Esophagus squamous epithelium (tissue), 5 donors: Measurements from ENCODE around the gene WDR36. TPM values are rescaled to one million over a fixed set of nuclear protein-coding genes. Genes with fewer than 3 reads are reported as not detected.

Experiments
- DNase-seq: peaks from one replicate; lab custom pipeline; 2025; lab: John Stamatoyannopoulos, UW
- H3K27ac ChIP-seq, 4 donors: fragments of 200-600 bp; sonication (generic); one replicate each; pipeline ENCODE4 v1.5.1; 2016 to 2019; ENCODE audit warnings: mild to moderate bottlenecking in 1 of 4
- H3K27me3 ChIP-seq, 4 donors: fragments of 200-600 bp; sonication (generic); 1 replicate in 3 of 4; 2 replicates in 1 of 4; pipeline versions ENCODE4 v1.5.1 to v1.6.0; 2017 to 2021; ENCODE audit warnings: antibody characterized with exemption in 1 of 4
- H3K36me3 ChIP-seq, 3 donors: fragments of 200-600 bp; sonication (generic); one replicate each; pipeline ENCODE4 v1.5.1; 2016 to 2019
- H3K4me1 ChIP-seq, 3 donors: fragments of 200-600 bp; sonication (generic); one replicate each; pipeline ENCODE4 v1.5.1; 2017 to 2019
- H3K4me3 ChIP-seq, 4 donors: fragments of 200-600 bp; sonication (generic); 1 replicate in 3 of 4; 2 replicates in 1 of 4; pipeline ENCODE4 v1.5.1; 2016 to 2019; ENCODE audit warnings: mild to moderate bottlenecking in 2 of 4, moderate library complexity in 1 of 4
- H3K9me3 ChIP-seq, 3 donors: fragments of 200-600 bp; sonication (generic); one replicate each; pipeline ENCODE4 v1.5.1; 2016 to 2019
- POLR2A ChIP-seq, 4 donors: fragments of 450-650 bp; IDR thresholded peaks; one replicate each; pipeline ENCODE4 v1.6.1; 2017; ENCODE audit warnings: antibody characterized with exemption in 4 of 4, mild to moderate bottlenecking in 4 of 4, moderate library complexity in 3 of 4
- WGBS, 2 donors: methylation state at CpG; one replicate each; pipeline ENCODE4 v1.1.5; 2018; 5-methylcytosine and 5-hydroxymethylcytosine counted together
- intact Hi-C: fragments of 100-400 bp; cut with DNase I; formaldehyde crosslinking; loops from one replicate; pipeline ENCODE4 v1.15.0; 2022
- total RNA-seq, 4 donors: library from RNA; depleted of rRNA; stranded (reverse); fragments of >200 nt; gene quantifications; one replicate each; pipeline ENCODE4 v1.1.0, GENCODE V29; 2016
- TF ChIP-seq, protein P1 (sequence below), 6 experiments: fragments of 450-650 bp in 4 of 6; fragments of 200-600 bp in 2 of 6; sonication (generic) in 2 of 6; IDR thresholded peaks; one replicate each; pipeline ENCODE4 v1.5.1; 2016 to 2019; ENCODE audit warnings: antibody characterized with exemption in 6 of 6, mild to moderate bottlenecking in 4 of 6, moderate library complexity in 4 of 6
- donor health status: DM: yes; HTN: yes; CAD: no.

WDR36 gene
- total RNA-seq, 4 donors from 2014 or later: 13.7 to 42.5 (median 28.3) TPM

DNA sequence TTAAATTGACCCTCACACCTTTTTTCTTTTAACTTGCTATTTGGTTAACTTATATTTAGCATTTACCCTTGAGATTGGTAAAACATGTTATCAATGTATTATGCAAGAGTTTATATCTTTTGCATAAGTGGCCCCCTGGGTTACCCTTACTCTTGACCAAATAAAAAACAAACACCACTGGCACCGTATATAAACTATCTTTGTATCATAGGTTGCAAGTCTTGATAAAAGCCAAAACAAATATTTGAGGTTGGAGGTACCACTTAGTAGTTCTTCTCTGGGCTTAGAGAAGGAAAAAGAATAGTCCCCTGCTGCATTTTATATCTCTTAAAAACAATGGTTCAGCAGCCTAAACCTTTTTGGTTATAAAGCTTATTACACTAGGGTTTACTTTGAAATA is 61.3 kb downstream of the WDR36 start:
- Histone ChIP-seq H3K36me3 (no peaks in the 10 kb centered on the region), H3K4me1 (no peaks in the 10 kb centered on the region), H3K4me3 (no peak overlapping the region), H3K9me3 (no peaks in the 10 kb centered on the region), H3K27me3 (no peaks in the 10 kb centered on the region), H3K27ac (no peak overlapping the region)
- 43 to 53% methylated on average over 1 of the region's 1 CpG for WGBS, 2 donors
- intact Hi-C loops: loop anchor here (10.0 kb wide), 1 partner anchor 991 kb away; no protein-coding TSS in a partner anchor
- no peak for DNase-seq
- TF ChIP-seq, protein P1, sequence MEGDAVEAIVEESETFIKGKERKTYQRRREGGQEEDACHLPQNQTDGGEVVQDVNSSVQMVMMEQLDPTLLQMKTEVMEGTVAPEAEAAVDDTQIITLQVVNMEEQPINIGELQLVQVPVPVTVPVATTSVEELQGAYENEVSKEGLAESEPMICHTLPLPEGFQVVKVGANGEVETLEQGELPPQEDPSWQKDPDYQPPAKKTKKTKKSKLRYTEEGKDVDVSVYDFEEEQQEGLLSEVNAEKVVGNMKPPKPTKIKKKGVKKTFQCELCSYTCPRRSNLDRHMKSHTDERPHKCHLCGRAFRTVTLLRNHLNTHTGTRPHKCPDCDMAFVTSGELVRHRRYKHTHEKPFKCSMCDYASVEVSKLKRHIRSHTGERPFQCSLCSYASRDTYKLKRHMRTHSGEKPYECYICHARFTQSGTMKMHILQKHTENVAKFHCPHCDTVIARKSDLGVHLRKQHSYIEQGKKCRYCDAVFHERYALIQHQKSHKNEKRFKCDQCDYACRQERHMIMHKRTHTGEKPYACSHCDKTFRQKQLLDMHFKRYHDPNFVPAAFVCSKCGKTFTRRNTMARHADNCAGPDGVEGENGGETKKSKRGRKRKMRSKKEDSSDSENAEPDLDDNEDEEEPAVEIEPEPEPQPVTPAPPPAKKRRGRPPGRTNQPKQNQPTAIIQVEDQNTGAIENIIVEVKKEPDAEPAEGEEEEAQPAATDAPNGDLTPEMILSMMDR (IDR thresholded peaks at IDR 0.05): no peak
- no peak for TF ChIP-seq POLR2A (IDR thresholded peaks at IDR 0.05)

DNA sequence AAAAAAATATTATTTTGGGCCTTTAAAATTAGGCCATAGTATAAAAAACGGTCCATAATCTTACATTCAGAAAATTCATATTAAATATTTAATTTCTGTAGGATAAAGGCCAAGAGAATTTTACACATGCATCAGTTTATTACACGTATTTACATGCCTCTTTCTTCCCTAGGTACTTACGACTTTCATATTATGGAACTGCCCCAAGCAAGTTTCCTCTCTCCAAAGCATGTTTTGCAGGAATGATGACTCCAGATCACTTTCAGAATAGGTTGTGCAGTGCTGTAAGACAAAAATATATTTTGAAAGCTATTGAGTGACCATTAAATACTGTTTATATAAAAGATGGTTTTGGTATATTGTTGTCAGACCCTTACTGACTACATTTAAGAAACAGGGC is 61.8 kb downstream of the WDR36 start:
- H3K27me3 ChIP-seq: no peaks in the 10 kb centered on the region
- no peaks in the 10 kb centered on the region for H3K4me1 ChIP-seq
- H3K4me3 ChIP-seq: no peak overlapping the region
- H3K9me3 ChIP-seq: no peaks in the 10 kb centered on the region
- intact Hi-C loops: loop anchor here (10.0 kb wide), 1 partner anchor 991 kb away; no protein-coding TSS in a partner anchor
- 55 to 61% methylated on average over 3 of the region's 3 CpGs for WGBS, 2 donors
- TF ChIP-seq POLR2A (IDR thresholded peaks at IDR 0.05): no peak
- TF ChIP-seq, protein P1 (IDR thresholded peaks at IDR 0.05): no peak
- no peak for DNase-seq
- H3K36me3 ChIP-seq: no peaks in the 10 kb centered on the region
- no peak overlapping the region for H3K27ac ChIP-seq

GRCh38 chr5:111158105-111158744 is 66.1 kb downstream of the WDR36 start:
- Histone ChIP-seq H3K27me3 (no peaks in the 10 kb centered on the region), H3K9me3 (no peaks in the 10 kb centered on the region), H3K36me3 (no peaks in the 10 kb centered on the region), H3K4me1 (no peaks in the 10 kb centered on the region), H3K4me3 (no peak overlapping the region), H3K27ac (no peak overlapping the region)
- DNase-seq: no peak
- 12 to 14% methylated on average over 9 of the region's 9 CpGs for WGBS, 2 donors
- intact Hi-C loops: loop anchor here (5.0 to 10.0 kb wide), 2 partner anchors 119 to 987 kb away; no protein-coding TSS in a partner anchor
- TF ChIP-seq POLR2A (IDR thresholded peaks at IDR 0.05): no peak
- TF ChIP-seq, protein P1 (IDR thresholded peaks at IDR 0.05): peak; percentile 90 to 99 (median 97)

DNA sequence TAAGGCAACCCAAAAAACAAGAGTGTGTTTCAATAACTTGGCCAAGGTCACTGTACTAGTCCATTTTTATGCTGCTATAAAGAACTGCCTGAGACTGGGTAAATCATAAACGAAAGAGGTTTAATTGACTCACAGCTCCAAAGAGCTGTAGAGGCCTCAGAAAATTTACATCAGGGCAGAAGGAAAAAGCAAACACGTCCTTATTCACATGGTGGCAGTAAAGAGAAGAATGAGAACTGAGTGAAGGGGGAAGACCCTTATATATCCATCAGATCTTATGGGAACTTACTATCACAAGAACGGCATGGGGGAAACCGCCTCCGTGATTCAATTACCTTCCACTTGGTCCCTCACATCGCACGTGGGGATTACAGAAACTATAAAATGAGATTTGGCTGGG is 67.7 kb downstream of the WDR36 start:
- intact Hi-C loops: loop anchor here (5.0 to 10.0 kb wide), 2 partner anchors 117 to 985 kb away; no protein-coding TSS in a partner anchor
- H3K4me1 ChIP-seq: no peaks in the 10 kb centered on the region
- H3K27ac ChIP-seq: no peak overlapping the region
- WGBS, 2 donors: 63 to 81% methylated on average over 7 of the region's 7 CpGs
- H3K9me3 ChIP-seq: no peaks in the 10 kb centered on the region
- no peaks in the 10 kb centered on the region for H3K27me3 ChIP-seq
- DNase-seq: no peak
- no peak for TF ChIP-seq POLR2A (IDR thresholded peaks at IDR 0.05)
- TF ChIP-seq, protein P1 (IDR thresholded peaks at IDR 0.05): no peak
- H3K4me3 ChIP-seq: no peak overlapping the region
- H3K36me3 ChIP-seq: no peaks in the 10 kb centered on the region

- DNase-seq: no peak
- TF ChIP-seq, protein P1 (IDR thresholded peaks at IDR 0.05): no peak
- TF ChIP-seq POLR2A (IDR thresholded peaks at IDR 0.05): no peak
- intact Hi-C loops: no loop called here
- no peaks in the 10 kb centered on the region for H3K36me3 ChIP-seq
- no peaks in the 10 kb centered on the region for H3K9me3 ChIP-seq
- WGBS, 2 donors: 86 to 100% methylated on average over 1 of the region's 1 CpG
- no peak overlapping the region for H3K27ac ChIP-seq
- no peaks in the 10 kb centered on the region for H3K27me3 ChIP-seq
- no peaks in the 10 kb centered on the region for H3K4me1 ChIP-seq
- H3K4me3 ChIP-seq: no peak overlapping the region
Observed at GRCh38 chr5:111163000-111163399, 70.9 kb downstream of the WDR36 start.
